ENCODE results near the gene ABL1.

DNA sequence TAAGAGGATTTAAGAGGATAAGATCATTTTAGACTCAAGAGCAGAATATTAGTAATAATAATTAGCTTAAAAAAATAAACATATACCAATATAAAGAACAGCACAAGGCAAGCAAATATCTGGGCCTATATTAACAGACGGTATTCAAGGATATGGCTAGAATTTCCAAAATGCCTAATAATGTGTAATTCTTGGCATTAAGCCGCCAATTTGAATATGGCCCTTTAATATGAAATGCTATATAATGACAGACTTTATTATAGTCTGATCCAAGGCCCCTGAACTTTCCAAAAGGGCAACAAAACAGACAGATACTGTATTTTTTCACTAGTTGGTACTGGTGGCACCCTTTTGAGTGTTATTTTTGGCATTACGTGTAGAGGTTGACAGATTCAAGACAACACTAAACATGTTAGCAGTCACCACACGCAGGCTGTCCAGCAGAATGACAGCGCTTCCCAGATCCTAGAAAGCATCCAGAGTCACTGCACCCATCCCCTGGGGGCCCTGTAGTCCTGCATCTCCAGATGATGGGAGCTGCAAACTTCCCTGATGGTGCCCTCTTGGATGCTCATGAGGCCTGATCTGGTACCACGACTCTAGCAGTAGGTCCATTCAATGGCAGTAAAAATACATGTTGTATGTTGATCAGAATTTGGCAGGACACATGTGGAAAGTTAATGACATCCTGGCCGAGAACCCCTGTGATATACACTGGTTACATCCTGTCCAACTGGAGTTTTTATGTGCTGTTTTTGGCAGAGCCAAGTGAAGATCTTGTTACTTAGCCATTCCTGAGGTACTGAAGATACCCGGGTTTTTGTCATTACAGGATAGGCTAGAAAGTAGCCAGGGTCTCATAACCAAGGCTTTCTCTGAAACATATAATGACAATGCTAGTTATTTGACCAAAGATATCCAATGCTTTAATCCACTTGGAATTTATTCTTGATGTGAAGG is 1.7 kb upstream of the ABL1 start:
- TF ChIP-seq, protein P1, sequence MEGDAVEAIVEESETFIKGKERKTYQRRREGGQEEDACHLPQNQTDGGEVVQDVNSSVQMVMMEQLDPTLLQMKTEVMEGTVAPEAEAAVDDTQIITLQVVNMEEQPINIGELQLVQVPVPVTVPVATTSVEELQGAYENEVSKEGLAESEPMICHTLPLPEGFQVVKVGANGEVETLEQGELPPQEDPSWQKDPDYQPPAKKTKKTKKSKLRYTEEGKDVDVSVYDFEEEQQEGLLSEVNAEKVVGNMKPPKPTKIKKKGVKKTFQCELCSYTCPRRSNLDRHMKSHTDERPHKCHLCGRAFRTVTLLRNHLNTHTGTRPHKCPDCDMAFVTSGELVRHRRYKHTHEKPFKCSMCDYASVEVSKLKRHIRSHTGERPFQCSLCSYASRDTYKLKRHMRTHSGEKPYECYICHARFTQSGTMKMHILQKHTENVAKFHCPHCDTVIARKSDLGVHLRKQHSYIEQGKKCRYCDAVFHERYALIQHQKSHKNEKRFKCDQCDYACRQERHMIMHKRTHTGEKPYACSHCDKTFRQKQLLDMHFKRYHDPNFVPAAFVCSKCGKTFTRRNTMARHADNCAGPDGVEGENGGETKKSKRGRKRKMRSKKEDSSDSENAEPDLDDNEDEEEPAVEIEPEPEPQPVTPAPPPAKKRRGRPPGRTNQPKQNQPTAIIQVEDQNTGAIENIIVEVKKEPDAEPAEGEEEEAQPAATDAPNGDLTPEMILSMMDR (IDR thresholded peaks at IDR 0.05; ENCODE audit: low read length): no peak
- no peak for TF ChIP-seq EZH2 (IDR thresholded peaks at IDR 0.05; ENCODE audit: borderline replicate concordance, low read length)

Measured in OCI-LY1 (cell line).